Gastrocnemius medialis (tissue), 4 donors: ENCODE measurements around the gene TMEM89. TPM values are rescaled to one million over a fixed set of nuclear protein-coding genes. Genes with fewer than 3 reads are reported as not detected.
A peak's percentile ranks its signal among the peaks of the same experiment; 100 is the strongest.

Source experiments
- ATAC-seq, 2 donors: fragments of 150-250 bp; one replicate each; pipeline ENCODE4 v1.9.1; 2016
- DNase-seq, 2 donors: peaks; one replicate each; pipeline ENCODE4 v3.0.0-alpha.2; 2019
- H3K27ac ChIP-seq, 4 donors: fragments of 200-600 bp; sonication (generic); 1 replicate in 1 of 4; 2 replicates in 3 of 4; pipeline ENCODE4 v1.5.1; 2016 to 2018; ENCODE audit warnings: mild to moderate bottlenecking in 2 of 4, moderate library complexity in 1 of 4
- H3K27me3 ChIP-seq, 3 donors: fragments of 200-600 bp; sonication (generic) in 2 of 3; 1 replicate in 1 of 3; 2 replicates in 2 of 3; pipeline versions ENCODE4 v1.5.1 to v1.6.0; 2016 to 2019; ENCODE audit warnings: mild to moderate bottlenecking in 1 of 3, moderate library complexity in 1 of 3
- H3K36me3 ChIP-seq, 2 donors: fragments of 200-600 bp; sonication (generic) in 1 of 2; one replicate each; pipeline ENCODE4 v1.5.1; 2017 to 2018
- H3K4me1 ChIP-seq, 2 donors: fragments of 200-600 bp; sonication (generic) in 1 of 2; one replicate each; pipeline ENCODE4 v1.5.1; 2016 to 2017; ENCODE audit warnings: mild to moderate bottlenecking in 2 of 2
- H3K4me3 ChIP-seq, 4 donors: fragments of 200-600 bp; sonication (generic) in 3 of 4; 1 replicate in 1 of 4; 2 replicates in 3 of 4; pipeline ENCODE4 v1.5.1; 2016 to 2019; ENCODE audit warnings: mild to moderate bottlenecking in 2 of 4
- H3K9me3 ChIP-seq, 3 donors: fragments of 200-600 bp; sonication (generic) in 2 of 3; 1 replicate in 1 of 3; 2 replicates in 2 of 3; pipeline ENCODE4 v1.5.1; 2016 to 2019
- CTCF ChIP-seq, 5 experiments: fragments of 450-650 bp in 3 of 5; fragments of 200-600 bp in 2 of 5; sonication (generic) in 2 of 5; IDR thresholded peaks in 4 of 5; conservative IDR thresholded peaks in 1 of 5; 1 replicate in 4 of 5; 2 replicates in 1 of 5; pipeline ENCODE4 v1.5.1; 2016 to 2019; ENCODE audit warnings: antibody characterized with exemption in 5 of 5, mild to moderate bottlenecking in 3 of 5, moderate library complexity in 3 of 5
- POLR2A ChIP-seq, 2 donors: fragments of 450-650 bp; IDR thresholded peaks; one replicate each; pipeline ENCODE4 v1.6.1; 2017; ENCODE audit warnings: antibody characterized with exemption in 2 of 2, mild to moderate bottlenecking in 2 of 2, moderate library complexity in 2 of 2
- in situ Hi-C, 4 donors: fragments of 200-750 bp; cut with MboI; loops; one replicate each; pipeline versions ENCODE4 v1.15.0 to v1.8.0; 2017; ENCODE audit warnings: low sequenced_read_pairs in 4 of 4
- intact Hi-C: fragments of 100-400 bp; cut with DNase I; formaldehyde crosslinking; loops from one replicate; pipeline ENCODE4 v1.15.1; 2023; ENCODE audit warnings: low total_unique reads
- total RNA-seq, 4 donors: library from RNA; depleted of rRNA; stranded (reverse); fragments of >200 nt; gene quantifications; one replicate each; pipeline versions ENCODE4 v1.1.0 to v1.2.3, GENCODE V29; 2016

The TMEM89 gene
- total RNA-seq, 4 donors from 2014 or later, result not detected

- ATAC-seq, result no peak
- DNase-seq, result no peak
- in situ Hi-C loops, result no loop called here
Measured at GRCh38 chr3:48612309-48612708, 9.3 kb downstream of the TMEM89 start.

DNA sequence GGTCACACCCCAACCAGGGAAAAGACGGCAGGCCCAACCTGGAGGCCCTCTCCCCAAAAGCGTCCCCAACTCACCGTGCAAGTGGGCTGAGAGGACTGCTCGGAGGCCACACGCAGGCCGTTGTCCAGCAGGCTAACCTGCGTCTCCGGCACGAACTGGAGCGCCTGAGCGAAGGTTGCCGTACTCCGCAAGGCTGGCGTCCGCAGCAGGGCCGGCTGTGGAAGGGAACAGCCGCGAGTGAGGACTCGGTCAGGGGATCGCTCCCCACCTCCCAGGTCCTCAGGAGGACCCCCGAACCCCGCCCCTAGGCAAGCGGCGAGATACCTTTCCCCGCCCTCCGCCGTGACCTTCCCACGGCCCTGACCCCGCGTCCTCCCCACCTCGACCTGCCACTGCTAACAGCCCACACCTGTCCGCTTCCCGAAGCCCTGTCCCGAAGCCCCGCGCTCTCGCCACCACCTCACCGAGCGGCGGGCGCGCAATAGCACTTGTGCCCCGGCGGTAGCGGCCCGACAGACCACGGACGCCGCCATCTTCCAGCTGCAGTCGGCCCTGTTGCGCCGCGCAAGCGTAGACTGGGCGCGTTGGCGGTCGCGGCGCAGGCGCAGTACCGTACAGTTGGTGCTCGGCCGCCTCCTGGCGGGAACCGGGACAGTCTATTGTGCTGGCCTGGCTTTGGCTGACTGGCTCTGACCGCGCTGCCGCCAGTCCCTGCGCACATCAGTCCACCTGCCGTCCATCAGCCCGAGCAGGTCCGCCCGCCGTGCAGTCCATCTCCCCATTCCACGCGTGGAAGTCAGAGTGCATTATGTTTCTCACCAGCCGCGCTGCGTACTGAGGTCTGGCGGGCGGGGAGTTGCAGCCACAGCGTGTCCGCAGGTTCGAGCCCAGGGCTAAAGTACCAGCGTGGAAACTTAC, 12.2 kb downstream of the TMEM89 start, which contains the start of gene UQCRC1:
Gene UQCRC1, minus strand, starts transcription at position 559 of the 918 bp plus-strand sequence. Its CDS starts 26 bp downstream, at position 533.
- intact Hi-C loops, result loop anchor here (1.0 to 5.0 kb wide), 3 partner anchors 26 to 142 kb away; partner anchors contain the start of gene SLC26A6
- peak within 1 kb of the TSS; percentile 87 to 96 (median 94) for H3K4me3 ChIP-seq
- DNase-seq (peak; percentile 88 to 91), ATAC-seq (peak; percentile 98)
- in situ Hi-C loops, result no loop called here
- H3K9me3 ChIP-seq, result no peaks in the 10 kb centered on the region
- peaks cover 16 to 21% of the 10 kb centered on the region in 2 donors for H3K4me1 ChIP-seq
- H3K36me3 ChIP-seq, result peaks cover 0 to 39% of the 10 kb centered on the region in 2 donors
- peak within 1 kb of the TSS; percentile 90 to 98 (median 95) for H3K27ac ChIP-seq
- TF ChIP-seq CTCF (IDR thresholded peaks at IDR 0.05 in 4 of 5, conservative IDR thresholded peaks at IDR 0.05 in 1 of 5), result peak; percentile 85 to 91 (median 86)
- peak; percentile 93 for TF ChIP-seq POLR2A (IDR thresholded peaks at IDR 0.05)
- H3K27me3 ChIP-seq, result no peaks in the 10 kb centered on the region

More at GRCh38 chr3:48612309-48612708, 9.3 kb downstream of the TMEM89 start:
- peaks cover 12 to 21% of the 10 kb centered on the region in 2 donors for H3K4me1 ChIP-seq
- H3K9me3 ChIP-seq, result no peaks in the 10 kb centered on the region
- H3K27me3 ChIP-seq, result no peaks in the 10 kb centered on the region
- no peak for TF ChIP-seq POLR2A (IDR thresholded peaks at IDR 0.05)
- no peak for TF ChIP-seq CTCF (IDR thresholded peaks at IDR 0.05 in 4 of 5, conservative IDR thresholded peaks at IDR 0.05 in 1 of 5)
- H3K36me3 ChIP-seq, result peaks cover 0 to 10% of the 10 kb centered on the region in 2 donors
- H3K4me3 ChIP-seq, result no peak overlapping the region
- intact Hi-C loops, result no loop called here
- no peak overlapping the region for H3K27ac ChIP-seq

DNA sequence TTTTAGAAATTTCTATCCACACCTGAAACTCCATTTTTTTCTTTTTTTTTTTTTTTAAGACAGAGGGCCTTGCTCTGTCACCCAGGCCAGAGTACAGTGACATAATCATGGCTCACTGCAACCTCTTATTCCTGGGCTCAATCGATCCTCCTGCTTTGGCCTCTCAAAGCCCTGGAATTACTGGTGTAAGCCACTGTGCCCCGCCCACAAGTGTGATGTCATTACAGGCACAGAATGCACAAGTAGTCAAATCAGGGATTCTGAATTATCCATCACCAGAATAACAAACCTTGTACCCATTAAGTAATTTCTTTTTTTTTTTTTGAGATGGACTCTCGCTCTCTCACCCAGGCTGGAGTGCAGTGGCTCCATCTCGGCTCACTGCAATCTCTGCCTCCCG, 14.1 kb downstream of the TMEM89 start:
- peaks cover 0 to 58% of the 10 kb centered on the region in 2 donors for H3K36me3 ChIP-seq
- DNase-seq (no peak), ATAC-seq (no peak)
- intact Hi-C loops, result loop anchor here (5.0 kb wide), 1 partner anchor 140 kb away; a partner anchor contains a TSS
- no peaks in the 10 kb centered on the region for H3K9me3 ChIP-seq
- H3K27me3 ChIP-seq, result no peaks in the 10 kb centered on the region
- peaks cover 21% of the 10 kb centered on the region in 2 donors for H3K4me1 ChIP-seq
- no peak overlapping the region for H3K4me3 ChIP-seq
- in situ Hi-C loops, result no loop called here
- H3K27ac ChIP-seq, result peak overlapping the region in 3 of 4 donors; percentile 94 to 98 (median 96)
- TF ChIP-seq POLR2A (IDR thresholded peaks at IDR 0.05) (no peak), CTCF (IDR thresholded peaks at IDR 0.05 in 4 of 5, conservative IDR thresholded peaks at IDR 0.05 in 1 of 5) (no peak)

DNA sequence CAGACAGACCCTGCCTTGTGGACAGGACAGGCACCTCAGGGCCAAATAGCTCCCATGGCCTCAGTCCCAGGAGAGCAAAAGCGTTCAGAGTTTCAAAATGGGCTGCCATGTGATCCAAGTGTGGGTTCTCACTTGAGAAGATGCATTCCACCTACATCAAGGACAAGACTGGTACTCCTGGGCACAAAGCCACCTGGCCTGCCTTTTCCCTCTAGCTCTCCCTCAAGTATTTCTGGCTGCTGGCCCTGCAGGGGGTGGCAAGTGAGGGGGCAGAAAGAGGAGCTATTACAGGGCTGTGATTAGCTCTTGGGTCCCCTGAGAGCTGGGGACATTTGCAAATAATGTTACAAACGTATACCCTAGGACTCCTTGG, 20.0 kb downstream of the TMEM89 start:
- Histone ChIP-seq H3K27ac (peak overlapping the region; percentile 85 to 98 (median 92)), H3K4me3 (no peak overlapping the region), H3K27me3 (no peaks in the 10 kb centered on the region), H3K9me3 (no peaks in the 10 kb centered on the region), H3K4me1 (peaks cover 51 to 60% of the 10 kb centered on the region in 2 donors), H3K36me3 (peaks cover 0 to 67% of the 10 kb centered on the region in 2 donors)
- intact Hi-C loops (loop anchor here (1.0 kb wide), 1 partner anchor 41 kb away; no protein-coding TSS in a partner anchor), in situ Hi-C loops (no loop called here)
- peak; percentile 78 to 80 for ATAC-seq
- TF ChIP-seq POLR2A (IDR thresholded peaks at IDR 0.05) (peak in 1 of 2 donors; percentile 33), CTCF (IDR thresholded peaks at IDR 0.05 in 4 of 5, conservative IDR thresholded peaks at IDR 0.05 in 1 of 5) (no peak)
- DNase-seq, result peak; percentile 83 to 93
